Mesenchymal stem cell (in vitro differentiated cells and primary cell): Measurements from ENCODE around the gene BNC2.
A peak's percentile ranks its signal among the peaks of the same experiment; 100 is the strongest.

ENCODE experiments used
- DNase-seq: peaks from one replicate; pipeline ENCODE4 v3.0.0-alpha.2; 2013
- H2AFZ ChIP-seq: one replicate; pipeline ENCODE4 v1.6.1; 2013; ENCODE audit warnings: low read depth, mild to moderate bottlenecking, control low read depth, inconsistent platforms, low read length, moderate library complexity
- H2AK5ac ChIP-seq: 2 replicates; pipeline ENCODE4 v1.6.1; 2013; ENCODE audit warnings: low read length, moderate library complexity, mild to moderate bottlenecking, inconsistent platforms; ENCODE audit not compliant: severe bottlenecking
- H2BK120ac ChIP-seq: one replicate; pipeline ENCODE4 v1.6.1; 2013; ENCODE audit warnings: low read depth, mild to moderate bottlenecking, inconsistent platforms, low read length, moderate library complexity
- H2BK12ac ChIP-seq, 2 experiments: one replicate each; pipeline ENCODE4 v1.6.1; 2013; ENCODE audit warnings: inconsistent platforms in 2 of 2, low read length in 2 of 2, mild to moderate bottlenecking in 2 of 2, moderate library complexity in 2 of 2, control low read depth in 1 of 2
- H2BK15ac ChIP-seq: one replicate; pipeline ENCODE4 v1.6.1; 2013; ENCODE audit warnings: mild to moderate bottlenecking, low read depth, inconsistent platforms; ENCODE audit not compliant: poor library complexity, severe bottlenecking
- H2BK5ac ChIP-seq: 2 replicates; pipeline ENCODE4 v1.6.1; 2013; ENCODE audit warnings: low read depth, mild to moderate bottlenecking, low read length, control low read depth, inconsistent platforms; ENCODE audit not compliant: poor library complexity, severe bottlenecking
- H3K14ac ChIP-seq, 2 experiments: one replicate each; pipeline ENCODE4 v1.6.1; 2013; ENCODE audit warnings: inconsistent platforms in 2 of 2, low read length in 2 of 2, control low read depth in 1 of 2, mild to moderate bottlenecking in 1 of 2, moderate library complexity in 1 of 2
- H3K18ac ChIP-seq, 2 experiments: one replicate each; pipeline ENCODE4 v1.6.1; 2013; ENCODE audit warnings: inconsistent platforms in 2 of 2, low read length in 2 of 2, control low read depth in 1 of 2, low read depth in 1 of 2, mild to moderate bottlenecking in 1 of 2
- H3K23ac ChIP-seq, 2 experiments: one replicate each; pipeline ENCODE4 v1.6.1; 2013; ENCODE audit warnings: inconsistent platforms in 2 of 2, low read length in 2 of 2, mild to moderate bottlenecking in 2 of 2, moderate library complexity in 2 of 2, control low read depth in 1 of 2
- H3K27ac ChIP-seq: 2 replicates; pipeline ENCODE4 v1.5.1; 2013; ENCODE audit warnings: mild to moderate bottlenecking, moderate library complexity, low read length, control low read depth, inconsistent platforms; ENCODE audit not compliant: poor library complexity, severe bottlenecking
- H3K27me3 ChIP-seq, 2 experiments: 2 replicates each; pipeline versions ENCODE4 v1.6.1 to v1.7.0; 2013; ENCODE audit warnings: low read length in 2 of 2, mild to moderate bottlenecking in 2 of 2, moderate library complexity in 2 of 2, control low read depth in 1 of 2, inconsistent platforms in 1 of 2; ENCODE audit not compliant: control insufficient read depth in 1 of 2, insufficient read depth in 1 of 2
- H3K36me3 ChIP-seq, 2 experiments: 2 replicates each; pipeline versions ENCODE4 v1.6.1 to v1.7.0; 2013; ENCODE audit warnings: low read length in 2 of 2, control low read depth in 1 of 2, inconsistent platforms in 1 of 2, low read depth in 1 of 2, mild to moderate bottlenecking in 1 of 2; ENCODE audit not compliant: insufficient read depth in 2 of 2, control insufficient read depth in 1 of 2
- H3K4ac ChIP-seq, 2 experiments: one replicate each; pipeline ENCODE4 v1.6.1; 2013; ENCODE audit warnings: inconsistent platforms in 2 of 2, low read length in 2 of 2, mild to moderate bottlenecking in 2 of 2, moderate library complexity in 2 of 2, control low read depth in 1 of 2, low read depth in 1 of 2
- H3K4me1 ChIP-seq: 2 replicates; pipeline ENCODE4 v1.6.1; 2013; ENCODE audit warnings: low read depth, low read length, control low read depth; ENCODE audit not compliant: control insufficient read depth, insufficient read depth
- H3K4me2 ChIP-seq: 2 replicates; pipeline ENCODE4 v1.6.1; 2013; ENCODE audit warnings: low read length, mild to moderate bottlenecking, inconsistent platforms; ENCODE audit not compliant: poor library complexity, severe bottlenecking
- H3K4me3 ChIP-seq, 2 experiments: 2 replicates each; pipeline versions ENCODE4 v1.5.1 to v1.7.0; 2013; ENCODE audit warnings: low read length in 2 of 2, mild to moderate bottlenecking in 2 of 2, control low read depth in 1 of 2, low read depth in 1 of 2; ENCODE audit not compliant: insufficient read depth in 1 of 2
- H3K79me1 ChIP-seq: replicated peaks from 2 replicates; pipeline ENCODE4 v1.6.1; 2013; ENCODE audit warnings: mild to moderate bottlenecking, control low read depth, low read length, inconsistent platforms; ENCODE audit not compliant: poor library complexity, severe bottlenecking
- H3K9ac ChIP-seq: 2 replicates; pipeline ENCODE4 v1.7.0; 2013; ENCODE audit warnings: mild to moderate bottlenecking, low read length, moderate library complexity
- H3K9me3 ChIP-seq: 2 replicates; pipeline ENCODE4 v1.7.0; 2013; ENCODE audit warnings: mild to moderate bottlenecking, low read length; ENCODE audit not compliant: control insufficient read depth
- H4K8ac ChIP-seq: one replicate; pipeline ENCODE4 v1.6.1; 2013; ENCODE audit warnings: inconsistent platforms, mild to moderate bottlenecking, low read length, moderate library complexity
- H4K91ac ChIP-seq: one replicate; pipeline ENCODE4 v1.6.1; 2013; ENCODE audit warnings: mild to moderate bottlenecking, low read length, inconsistent platforms
- WGBS: methylation state at CpG from one replicate; pipeline ENCODE4 v1.1.7; 2013; ENCODE audit warnings: mixed read lengths; 5-methylcytosine and 5-hydroxymethylcytosine counted together

Gene BNC2

DNA sequence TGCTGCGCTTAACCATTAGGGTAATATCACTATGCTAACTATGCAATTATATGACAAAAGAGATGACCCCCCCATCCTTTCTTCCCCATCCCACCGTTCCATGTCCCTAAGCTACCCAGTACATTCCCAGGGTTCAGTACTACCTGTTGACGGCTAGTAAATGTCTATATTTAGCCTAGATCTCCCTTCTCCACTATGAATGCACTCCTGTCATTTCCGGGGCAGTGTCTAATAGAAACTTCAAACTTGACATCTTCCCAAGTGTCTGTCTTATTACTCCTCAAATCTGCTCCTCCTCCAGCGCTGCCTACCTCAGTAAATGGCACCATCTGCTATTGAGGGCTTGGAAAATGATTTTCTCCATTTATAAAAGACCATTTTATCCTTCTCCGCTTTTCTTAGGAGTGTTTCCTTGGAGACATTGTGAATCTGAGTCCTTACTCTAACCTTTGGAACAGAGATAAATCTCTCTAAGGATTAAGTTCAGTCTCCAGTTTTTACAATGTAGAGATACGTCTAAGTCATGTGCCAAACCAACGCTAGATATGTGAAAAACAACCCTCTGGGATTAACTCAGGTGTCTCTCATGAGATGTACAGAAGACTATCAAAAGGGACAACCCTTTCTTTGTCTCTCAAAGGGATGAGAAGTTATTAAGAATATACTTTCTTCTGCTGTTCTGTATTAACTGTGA, 114.9 kb downstream of the BNC2 start:
- Histone ChIP-seq H3K18ac (no peak overlapping the region), H2BK120ac (no peak overlapping the region), H2BK15ac (no peak overlapping the region), H3K14ac (no peak overlapping the region), H2AFZ (no peak overlapping the region), H3K4me1 (peaks cover 2% of the 10 kb centered on the region), H3K4me2 (no peak overlapping the region), H3K27ac (no peak overlapping the region), H3K23ac (no peak overlapping the region), H3K4ac (no peak overlapping the region), H3K27me3 (no peaks in the 10 kb centered on the region), H4K91ac (no peak overlapping the region), H3K4me3 (no peak overlapping the region), H3K79me1 (peaks cover 10% of the 10 kb centered on the region), H3K9ac (no peak overlapping the region), H2BK5ac (no peak overlapping the region), H2AK5ac (no peak overlapping the region), H3K36me3 (no peaks in the 10 kb centered on the region), H3K9me3 (no peaks in the 10 kb centered on the region), H4K8ac (no peak overlapping the region), H2BK12ac (no peak overlapping the region)
- WGBS, result 93% methylated on average over 7 of the region's 8 CpGs
- DNase-seq, result no peak

GRCh38 chr9:16754662-16755061, 115.8 kb downstream of the BNC2 start:
- no peaks in the 10 kb centered on the region for H3K27me3 ChIP-seq
- 96% methylated on average over 4 of the region's 4 CpGs for WGBS

DNA sequence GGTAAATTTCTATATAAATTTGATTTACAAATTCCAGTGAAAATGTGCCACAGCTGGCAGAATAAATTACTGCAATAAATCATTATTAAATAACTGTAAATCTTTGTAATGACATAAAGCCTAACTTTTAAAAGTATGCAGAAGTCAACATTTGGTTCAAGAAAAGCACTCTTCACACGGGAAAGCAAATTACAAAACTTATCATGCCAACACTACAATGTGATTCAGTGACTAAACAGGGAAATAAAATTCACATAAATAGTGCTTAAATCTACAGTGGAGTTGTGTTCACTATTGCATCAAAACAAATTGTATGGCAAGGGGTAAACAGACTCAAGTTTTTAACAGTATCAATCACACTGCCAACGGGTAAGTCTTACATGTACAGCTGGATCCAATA, 117.2 kb downstream of the BNC2 start:
- H2AK5ac ChIP-seq, result no peak overlapping the region
- H4K8ac ChIP-seq, result no peak overlapping the region
- no peaks in the 10 kb centered on the region for H3K36me3 ChIP-seq
- H3K4me3 ChIP-seq, result no peak overlapping the region
- H3K14ac ChIP-seq, result no peak overlapping the region
- H2AFZ ChIP-seq, result no peak overlapping the region
- H4K91ac ChIP-seq, result no peak overlapping the region
- H3K27me3 ChIP-seq, result no peaks in the 10 kb centered on the region
- H3K4ac ChIP-seq, result no peak overlapping the region
- peak overlapping the region; percentile 80 for H3K9ac ChIP-seq
- no peak overlapping the region for H2BK120ac ChIP-seq
- H3K4me2 ChIP-seq, result no peak overlapping the region
- no peaks in the 10 kb centered on the region for H3K9me3 ChIP-seq
- 94% methylated on average over 2 of the region's 2 CpGs for WGBS
- H3K79me1 ChIP-seq, result peaks cover 9% of the 10 kb centered on the region
- H3K18ac ChIP-seq, result no peak overlapping the region
- H2BK12ac ChIP-seq, result no peak overlapping the region
- DNase-seq, result no peak
- no peak overlapping the region for H2BK5ac ChIP-seq
- no peak overlapping the region for H2BK15ac ChIP-seq
- no peak overlapping the region for H3K27ac ChIP-seq
- H3K23ac ChIP-seq, result no peak overlapping the region
- H3K4me1 ChIP-seq, result peaks cover 2% of the 10 kb centered on the region

More at GRCh38 chr9:16754662-16755061, 115.8 kb downstream of the BNC2 start:
- Histone ChIP-seq H2AK5ac (no peak overlapping the region), H3K18ac (no peak overlapping the region), H2AFZ (no peak overlapping the region), H2BK5ac (no peak overlapping the region), H3K9ac (no peak overlapping the region), H3K4me1 (peaks cover 2% of the 10 kb centered on the region), H4K8ac (no peak overlapping the region), H2BK15ac (no peak overlapping the region), H3K14ac (no peak overlapping the region), H3K4ac (no peak overlapping the region), H3K4me2 (no peak overlapping the region), H2BK12ac (no peak overlapping the region), H3K36me3 (no peaks in the 10 kb centered on the region), H3K9me3 (no peaks in the 10 kb centered on the region), H3K23ac (no peak overlapping the region), H3K4me3 (no peak overlapping the region), H2BK120ac (no peak overlapping the region), H3K27ac (no peak overlapping the region), H3K79me1 (peaks cover 9% of the 10 kb centered on the region), H4K91ac (no peak overlapping the region)
- no peak for DNase-seq

DNA sequence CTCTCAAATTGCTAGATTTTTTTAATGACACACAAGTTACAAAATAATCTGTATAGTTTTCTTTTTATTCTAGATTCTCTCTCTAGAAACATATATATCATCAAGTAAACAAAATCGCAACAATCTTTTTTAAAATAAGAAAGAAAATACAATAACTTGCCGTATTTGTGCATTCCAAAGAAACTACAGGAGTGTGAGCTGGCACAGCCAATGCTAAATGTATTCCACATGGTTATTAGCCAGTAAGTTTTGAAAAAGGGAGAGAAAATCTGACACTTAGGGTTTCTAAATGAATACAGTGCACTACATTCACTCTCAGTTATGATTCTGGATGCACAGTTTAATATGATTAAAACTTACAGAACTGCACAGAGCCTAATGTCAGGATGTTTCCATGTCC, 117.9 kb downstream of the BNC2 start:
- H3K4me1 ChIP-seq, result peaks cover 2% of the 10 kb centered on the region
- H2BK120ac ChIP-seq, result no peak overlapping the region
- H3K4ac ChIP-seq, result no peak overlapping the region
- H3K4me2 ChIP-seq, result no peak overlapping the region
- H2AK5ac ChIP-seq, result no peak overlapping the region
- H3K18ac ChIP-seq, result no peak overlapping the region
- no peak for DNase-seq
- no peak overlapping the region for H2BK15ac ChIP-seq
- peaks cover 9% of the 10 kb centered on the region for H3K79me1 ChIP-seq
- 100% methylated on average over 1 of the region's 2 CpGs for WGBS
- H3K9me3 ChIP-seq, result no peaks in the 10 kb centered on the region
- H2BK12ac ChIP-seq, result no peak overlapping the region
- H3K9ac ChIP-seq, result peak overlapping the region; percentile 80
- H3K36me3 ChIP-seq, result no peaks in the 10 kb centered on the region
- no peak overlapping the region for H3K14ac ChIP-seq
- no peaks in the 10 kb centered on the region for H3K27me3 ChIP-seq
- no peak overlapping the region for H3K23ac ChIP-seq
- H3K4me3 ChIP-seq, result no peak overlapping the region
- H4K91ac ChIP-seq, result no peak overlapping the region
- H4K8ac ChIP-seq, result no peak overlapping the region
- no peak overlapping the region for H2AFZ ChIP-seq
- H3K27ac ChIP-seq, result no peak overlapping the region
- H2BK5ac ChIP-seq, result no peak overlapping the region
